GM12874 (cell line): Measurements from ENCODE around the gene CCND2.

Experiments
- CTCF ChIP-seq: IDR thresholded peaks from 2 replicates; pipeline ENCODE4 v1.5.1; 2011; ENCODE audit warnings: low read depth, mild to moderate bottlenecking, control low read depth, low read length, moderate library complexity; ENCODE audit not compliant: insufficient read depth

Gene CCND2

GRCh38 chr12:4270016-4270830 is 3.3 kb upstream of the CCND2 start:
- TF ChIP-seq CTCF: no peak

- TF ChIP-seq CTCF: no peak
Measured at GRCh38 chr12:4270831-4271716, 2.5 kb upstream of the CCND2 start.

GRCh38 chr12:4271717-4272423 is 1.7 kb upstream of the CCND2 start:
- no peak for TF ChIP-seq CTCF

- no peak for TF ChIP-seq CTCF
Measured at GRCh38 chr12:4272424-4273272, 914 bp upstream of the CCND2 start.

- no peak for TF ChIP-seq CTCF
Measured at GRCh38 chr12:4273273-4273651, 300 bp upstream of the CCND2 start.

GRCh38 chr12:4274396-4275015 is 944 bp downstream of the CCND2 start:
- TF ChIP-seq CTCF: no peak
